Spleen (tissue), 7 donors: ENCODE results near the gene GATC.

ENCODE experiments used
- CTCF ChIP-seq, 11 experiments: fragments of 200-600 bp in 7 of 11; fragments of 450-650 bp in 4 of 11; sonication (generic) in 4 of 11; IDR thresholded peaks in 8 of 11; conservative IDR thresholded peaks in 3 of 11; 1 replicate in 7 of 11; 2 replicates in 4 of 11; pipeline versions ENCODE4 v1.4.0 to v1.8.0; 2016 to 2021; ENCODE audit warnings: antibody characterized with exemption in 11 of 11, inconsistent platforms in 4 of 11, mild to moderate bottlenecking in 1 of 11
- POLR2A ChIP-seq, 3 donors: fragments of 450-650 bp; IDR thresholded peaks; one replicate each; pipeline ENCODE4 v1.5.1; 2017; ENCODE audit warnings: antibody characterized with exemption in 3 of 3, mild to moderate bottlenecking in 1 of 3
- donor health status: DM: no; HTN: no; CAD: no; lungs with moderate emphysema.
- donor health status: DM: no; HTN: no; CAD: no.
- donor health status: DM: no; HTN: no; CAD: no.

GRCh38 chr12:120468325-120468820 is 22.1 kb downstream of the GATC start:
- TF ChIP-seq CTCF (IDR thresholded peaks at IDR 0.05 in 8 of 11, conservative IDR thresholded peaks at IDR 0.05 in 3 of 11) = no peak
- no peak for TF ChIP-seq POLR2A (IDR thresholded peaks at IDR 0.05)
